Adrenal gland (tissue), 12 donors: ENCODE data around the gene CDC37L1. TPM values are rescaled to one million over a fixed set of nuclear protein-coding genes. Genes with fewer than 3 reads are reported as not detected.

Source experiments
- DNase-seq, 7 donors: peaks; one replicate each; pipeline ENCODE4 v3.0.0-alpha.2; 2019 to 2020
- H3K27ac ChIP-seq, 5 donors: fragments of 200-600 bp; sonication (generic) in 4 of 5; 1 replicate in 3 of 5; 2 replicates in 2 of 5; pipeline versions ENCODE4 v1.5.1 to v1.8.0; 2016 to 2020; ENCODE audit warnings: mild to moderate bottlenecking in 1 of 5
- H3K27me3 ChIP-seq: fragments of 200-600 bp; 2 replicates; pipeline ENCODE4 v1.8.0; 2021
- H3K36me3 ChIP-seq, 2 donors: fragments of 200-600 bp; replicated peaks in 1 of 2; 1 replicate in 1 of 2; 2 replicates in 1 of 2; pipeline versions ENCODE4 v1.5.1 to v1.8.0; 2018 to 2022
- H3K4me1 ChIP-seq, 2 donors: fragments of 200-600 bp; replicated peaks in 1 of 2; 1 replicate in 1 of 2; 2 replicates in 1 of 2; pipeline versions ENCODE4 v1.5.1 to v1.8.0; 2018 to 2021
- H3K4me3 ChIP-seq, 4 donors: fragments of 200-600 bp; sonication (generic) in 3 of 4; one replicate each; pipeline ENCODE4 v1.5.1; 2016 to 2018
- H3K9me3 ChIP-seq, 3 donors: fragments of 200-600 bp; sonication (generic) in 1 of 3; replicated peaks in 1 of 3; 1 replicate in 2 of 3; 2 replicates in 1 of 3; pipeline versions ENCODE4 v1.5.1 to v1.8.0; 2016 to 2021
- CTCF ChIP-seq, 6 experiments: fragments of 450-650 bp in 4 of 6; fragments of 200-600 bp in 2 of 6; sonication (generic) in 1 of 6; IDR thresholded peaks; 1 replicate in 5 of 6; 2 replicates in 1 of 6; pipeline versions ENCODE4 v1.5.1 to v1.8.0; 2016 to 2021; ENCODE audit warnings: antibody characterized with exemption in 6 of 6, mild to moderate bottlenecking in 2 of 6, moderate library complexity in 1 of 6
- POLR2A ChIP-seq, 2 donors: fragments of 450-650 bp; IDR thresholded peaks; one replicate each; pipeline ENCODE4 v1.6.1; 2017; ENCODE audit warnings: antibody characterized with exemption in 2 of 2, mild to moderate bottlenecking in 2 of 2, moderate library complexity in 1 of 2
- WGBS, 4 donors: extraction: QIAGEN DNeasy Blood & Tissue Kit in 2 of 4; methylation state at CpG; one replicate each; pipeline versions ENCODE4 v1.1.5 to v1.1.7; 2013 to 2017; 5-methylcytosine and 5-hydroxymethylcytosine counted together
- intact Hi-C, 2 donors: fragments of 100-400 bp; cut with DNase I; formaldehyde crosslinking; loops; one replicate each; pipeline versions ENCODE4 v1.14.1 to v1.15.0; 2022 to 2023
- polyA plus RNA-seq, 3 donors: library from polyadenylated mRNA; stranded (reverse); fragments of 200-250 nt in 2 of 3; fragments of 350-450 nt in 1 of 3; fragmentation: Illumina TruSeq in 1 of 3; extraction: RNeasy Lipid Tissue Mini Kit (QIAGEN cat#74804) in 1 of 3; gene quantifications; one replicate each; pipeline ENCODE4 v1.2.3, GENCODE V29; 2013 to 2014
- total RNA-seq, 9 donors: library from RNA; depleted of rRNA in 4 of 9; stranded (reverse); fragments of >200 nt in 4 of 9; fragments of 120-200 nt in 1 of 9; fragmentation: NEBNext Ultra II Directional in 1 of 9; extraction: Animal tissue kit (Norgen Biotek cat#: 25700) in 1 of 9; gene quantifications; one replicate each; pipeline versions ENCODE4 v1.1.0 to v1.2.4, GENCODE V29; 2013 to 2023
- donor health status: healthy with polysubstance abuse.
- donor health status: Bipolar disorder and iron deficiency.
- donor health status: DM: yes; HTN: yes; CAD: no.
- donor health status: DM: no; HTN: no; CAD: no.
- donor health status: DM: no; HTN: no; CAD: no.
- donor health status: DM: yes; HTN: yes; CAD: no.

Gene CDC37L1
- total and polyA plus RNA-seq, 12 donors = 10.9 to 46.2 (median 28.3) TPM

GRCh38 chr9:4755026-4755609 lies 75.7 kb downstream of the CDC37L1 start:
- H3K4me3 ChIP-seq = no peak overlapping the region
- H3K4me1 ChIP-seq = peaks cover 0 to 9% of the 10 kb centered on the region in 2 donors
- intact Hi-C loops = no loop called here
- WGBS, 4 donors = 47 to 56% (median 52%) methylated on average over 5 of the region's 5 CpGs
- no peaks in the 10 kb centered on the region for H3K27me3 ChIP-seq
- H3K36me3 ChIP-seq = no peaks in the 10 kb centered on the region
- no peaks in the 10 kb centered on the region for H3K9me3 ChIP-seq
- DNase-seq = no peak
- H3K27ac ChIP-seq = no peak overlapping the region
- TF ChIP-seq POLR2A (IDR thresholded peaks at IDR 0.05) (no peak), CTCF (IDR thresholded peaks at IDR 0.05) (no peak)

GRCh38 chr9:4756420-4756819 lies 77.1 kb downstream of the CDC37L1 start:
- intact Hi-C loops = no loop called here
- H3K9me3 ChIP-seq = no peaks in the 10 kb centered on the region
- 68 to 80% (median 77%) methylated on average over 4 of the region's 4 CpGs for WGBS, 4 donors

More at GRCh38 chr9:4756420-4756819, 77.1 kb downstream of the CDC37L1 start:
- no peaks in the 10 kb centered on the region for H3K36me3 ChIP-seq
- peaks cover 0 to 6% of the 10 kb centered on the region in 2 donors for H3K4me1 ChIP-seq
- TF ChIP-seq CTCF (IDR thresholded peaks at IDR 0.05) (no peak), POLR2A (IDR thresholded peaks at IDR 0.05) (no peak)
- H3K4me3 ChIP-seq = no peak overlapping the region
- H3K27ac ChIP-seq = no peak overlapping the region
- no peaks in the 10 kb centered on the region for H3K27me3 ChIP-seq
- no peak for DNase-seq

Other genes starting within 250 kb of the CDC37L1 start
- 1 to 10 TPM in 8 of 9 donors, under 1 TPM in 1; 0.68 to 4.8 (median 1.8) TPM for gene SLC1A1, start 189.1 kb upstream of the CDC37L1 start, total RNA-seq
- gene SLC1A1, start 189.1 kb upstream of the CDC37L1 start, polyA plus RNA-seq = 1 to 10 TPM in 2 of 3 donors, under 1 TPM in 1; 0.98 to 4.9 (median 1.2) TPM
- gene PLPP6, start 17.3 kb upstream of the CDC37L1 start, total RNA-seq = 10 to 100 TPM in 7 of 9 donors, 1 to 10 TPM in 2; 7.9 to 17.1 (median 11.4) TPM
- gene PLPP6, start 17.3 kb upstream of the CDC37L1 start, polyA plus RNA-seq = 10 to 100 TPM in 1 of 3 donors, 1 to 10 TPM in 2; 2.2 to 12.1 (median 3.9) TPM
- gene SPATA6L, start 13.1 kb upstream of the CDC37L1 start, total RNA-seq = 1 to 10 TPM in 8 of 9 donors, under 1 TPM in 1; 0.55 to 8.3 (median 2.9) TPM
- gene SPATA6L, start 13.1 kb upstream of the CDC37L1 start, polyA plus RNA-seq = 1 to 10 TPM in 1 of 3 donors, under 1 TPM in 2; 0.91 to 3.4 (median 0.95) TPM
- 100 to 1,000 TPM in 7 of 9 donors, 10 to 100 TPM in 2; 86.2 to 237 (median 116) TPM for gene AK3, start 61.6 kb downstream of the CDC37L1 start, total RNA-seq
- 100 to 1,000 TPM in 1 of 3 donors, 10 to 100 TPM in 2; 31.6 to 132 (median 36.3) TPM for gene AK3, start 61.6 kb downstream of the CDC37L1 start, polyA plus RNA-seq
- gene RCL1, start 113.4 kb downstream of the CDC37L1 start, total RNA-seq = 10 to 100 TPM; 16.9 to 33.4 (median 23.3) TPM
- 10 to 100 TPM; 15.4 to 22.6 (median 17.9) TPM for gene RCL1, start 113.4 kb downstream of the CDC37L1 start, polyA plus RNA-seq